GM20000 (cell line): ENCODE measurements around the gene NOP14.
"Not testable (repeated sequence)": the region's sequence is repeated elsewhere in the genome, so short reads cannot be mapped to it uniquely, and the experiment has no call there.

ENCODE experiments used
- DNase-seq: peaks from one replicate; pipeline ENCODE4 v3.0.0; 2012; ENCODE audit warnings: low spot score
- CTCF ChIP-seq: IDR thresholded peaks from 2 replicates; pipeline ENCODE4 v1.5.1; 2012; ENCODE audit warnings: mild to moderate bottlenecking, control low read depth; ENCODE audit errors: extremely low read depth, missing control alignments

NOP14 gene

GRCh38 chr4:2961421-2961810 lies 1.8 kb downstream of the NOP14 start:
- DNase-seq, result no peak
- TF ChIP-seq CTCF, result no peak

GRCh38 chr4:2960450-2960849 lies 2.8 kb downstream of the NOP14 start:
- not testable (repeated sequence) for DNase-seq

GRCh38 chr4:2958446-2958845 lies 4.8 kb downstream of the NOP14 start:
- TF ChIP-seq CTCF, result no peak
- no peak for DNase-seq

GRCh38 chr4:2955186-2956044 lies 7.8 kb downstream of the NOP14 start:
- not testable (repeated sequence) for DNase-seq

- peak; percentile 66 for DNase-seq
- TF ChIP-seq CTCF, result peak; percentile 46
These were observed 8.6 kb downstream of the NOP14 start for GRCh38 chr4:2954358-2955185.

- TF ChIP-seq CTCF, result no peak
- DNase-seq, result no peak
These were observed 9.7 kb downstream of the NOP14 start for GRCh38 chr4:2953496-2953895.

- no peak for TF ChIP-seq CTCF
- DNase-seq, result no peak
These were observed 12.8 kb downstream of the NOP14 start for GRCh38 chr4:2950221-2950989.

- no peak for TF ChIP-seq CTCF
- no peak for DNase-seq
These were observed 13.5 kb downstream of the NOP14 start for GRCh38 chr4:2949782-2950125.
